Glutamatergic neuron (in vitro differentiated cells): ENCODE results near the gene OR4K14. TPM values are rescaled to one million over a fixed set of nuclear protein-coding genes. Genes with fewer than 3 reads are reported as not detected.
"Not testable (repeated sequence)": the region's sequence is repeated elsewhere in the genome, so short reads cannot be mapped to it uniquely, and the experiment has no call there.

Experiments used
- DNase-seq: peaks from one replicate; pipeline ENCODE4 v3.0.0; 2022
- H3K27ac Mint-ChIP-seq: one replicate; pipeline ENCODE4 v1.8.0; 2020; ENCODE audit warnings: mild to moderate bottlenecking, mixed read lengths, inconsistent platforms; ENCODE audit not compliant: unreplicated experiment
- H3K27me3 Mint-ChIP-seq: one replicate; pipeline ENCODE4 v1.8.0; 2020; ENCODE audit warnings: mild to moderate bottlenecking, moderate library complexity, mixed read lengths, inconsistent platforms; ENCODE audit not compliant: unreplicated experiment
- H3K36me3 Mint-ChIP-seq: one replicate; pipeline ENCODE4 v1.8.0; 2020; ENCODE audit warnings: mild to moderate bottlenecking, mixed read lengths, inconsistent platforms; ENCODE audit not compliant: unreplicated experiment
- H3K4me1 Mint-ChIP-seq: one replicate; pipeline ENCODE4 v1.8.0; 2020; ENCODE audit warnings: mild to moderate bottlenecking, low read depth, mixed read lengths, inconsistent platforms; ENCODE audit not compliant: unreplicated experiment
- H3K4me3 Mint-ChIP-seq: one replicate; pipeline ENCODE4 v1.8.0; 2020; ENCODE audit warnings: mild to moderate bottlenecking, mixed read lengths, inconsistent platforms; ENCODE audit not compliant: unreplicated experiment
- H3K9me3 Mint-ChIP-seq: one replicate; pipeline ENCODE4 v1.8.0; 2020; ENCODE audit warnings: mild to moderate bottlenecking, moderate library complexity, mixed read lengths, inconsistent platforms; ENCODE audit not compliant: unreplicated experiment
- total RNA-seq: library from RNA; stranded (reverse); fragmentation: NEBNext Ultra II Directional; extraction: Animal tissue kit (Norgen Biotek cat#: 25700); gene quantifications from one replicate; pipeline ENCODE4 v1.2.1, GENCODE V29; 2021; ENCODE audit not compliant: unreplicated experiment
- TF ChIP-seq, protein P1 (sequence below): fragments of 200-600 bp; sonication (generic); IDR thresholded peaks from one replicate; pipeline ENCODE4 v1.5.0; 2021; ENCODE audit not compliant: partially characterized antibody, unreplicated experiment

OR4K14 gene
- total RNA-seq, 1 donor from 2014 or later, result not detected

DNA sequence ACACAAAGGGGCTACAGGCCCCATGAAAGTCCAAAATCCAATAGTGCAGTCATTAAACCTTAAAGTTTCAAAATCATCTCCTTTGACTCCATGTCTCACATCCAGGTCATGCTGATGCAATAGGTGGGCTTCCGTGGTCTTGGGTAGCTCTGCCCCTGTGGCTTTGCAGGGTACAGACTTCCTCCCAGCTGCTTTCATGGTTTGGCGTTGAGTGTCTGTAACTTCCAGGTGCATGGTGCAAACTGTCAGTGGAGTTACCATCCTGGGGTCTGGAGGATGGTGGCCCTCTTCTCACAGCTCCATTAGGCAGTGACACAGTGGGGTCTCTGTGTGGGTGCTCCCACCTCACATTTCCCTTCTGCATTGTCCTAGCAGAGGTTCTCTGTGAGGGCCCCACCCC, 25.7 kb downstream of the OR4K14 start:
- Mint-ChIP-seq H3K36me3 (peaks cover 11% of the 10 kb centered on the region), H3K27me3 (no peaks in the 10 kb centered on the region)

GRCh38 chr14:19975291-19975690, 43.8 kb downstream of the OR4K14 start, which contains the start of gene OR4K15:
Gene OR4K15 (plus strand): TSS chr14:19975591. CDS start chr14:19975591, 0 bp downstream.
- no peak within 1 kb of the TSS for H3K27ac Mint-ChIP-seq
- peaks cover 13% of the 10 kb centered on the region for H3K9me3 Mint-ChIP-seq
- H3K27me3 Mint-ChIP-seq, result no peaks in the 10 kb centered on the region
- TF ChIP-seq, protein P1, sequence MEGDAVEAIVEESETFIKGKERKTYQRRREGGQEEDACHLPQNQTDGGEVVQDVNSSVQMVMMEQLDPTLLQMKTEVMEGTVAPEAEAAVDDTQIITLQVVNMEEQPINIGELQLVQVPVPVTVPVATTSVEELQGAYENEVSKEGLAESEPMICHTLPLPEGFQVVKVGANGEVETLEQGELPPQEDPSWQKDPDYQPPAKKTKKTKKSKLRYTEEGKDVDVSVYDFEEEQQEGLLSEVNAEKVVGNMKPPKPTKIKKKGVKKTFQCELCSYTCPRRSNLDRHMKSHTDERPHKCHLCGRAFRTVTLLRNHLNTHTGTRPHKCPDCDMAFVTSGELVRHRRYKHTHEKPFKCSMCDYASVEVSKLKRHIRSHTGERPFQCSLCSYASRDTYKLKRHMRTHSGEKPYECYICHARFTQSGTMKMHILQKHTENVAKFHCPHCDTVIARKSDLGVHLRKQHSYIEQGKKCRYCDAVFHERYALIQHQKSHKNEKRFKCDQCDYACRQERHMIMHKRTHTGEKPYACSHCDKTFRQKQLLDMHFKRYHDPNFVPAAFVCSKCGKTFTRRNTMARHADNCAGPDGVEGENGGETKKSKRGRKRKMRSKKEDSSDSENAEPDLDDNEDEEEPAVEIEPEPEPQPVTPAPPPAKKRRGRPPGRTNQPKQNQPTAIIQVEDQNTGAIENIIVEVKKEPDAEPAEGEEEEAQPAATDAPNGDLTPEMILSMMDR, result no peak
- H3K4me1 Mint-ChIP-seq, result no peaks in the 10 kb centered on the region
- H3K36me3 Mint-ChIP-seq, result no peaks in the 10 kb centered on the region
- H3K4me3 Mint-ChIP-seq, result no peak within 1 kb of the TSS
- no peak for DNase-seq

More for the DNA sequence above, 25.7 kb downstream of the OR4K14 start:
- peaks cover 12% of the 10 kb centered on the region for H3K9me3 Mint-ChIP-seq
- no peak overlapping the region for H3K27ac Mint-ChIP-seq
- DNase-seq, result no peak
- TF ChIP-seq, protein P1, result no peak
- no peaks in the 10 kb centered on the region for H3K4me1 Mint-ChIP-seq
- no peak overlapping the region for H3K4me3 Mint-ChIP-seq

DNA sequence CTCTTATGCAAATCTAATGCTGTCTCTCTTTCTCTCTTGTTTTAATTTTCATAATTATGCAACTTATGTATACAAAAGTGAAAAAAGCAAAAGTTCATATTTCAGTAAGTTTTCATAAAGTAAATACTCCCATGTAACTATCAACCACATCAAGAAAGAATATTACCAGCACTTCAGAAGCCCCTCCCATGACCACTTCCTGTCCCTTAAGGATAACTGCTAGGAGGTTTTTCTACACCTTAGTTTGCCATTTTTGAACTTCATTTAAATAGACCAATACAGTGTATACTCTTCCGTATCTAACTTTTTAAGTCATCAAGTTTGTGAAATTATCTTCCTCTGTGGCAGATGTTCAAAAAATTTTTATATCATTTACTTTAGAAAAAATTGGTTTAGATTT, 44.3 kb downstream of the OR4K14 start:
- H3K27me3 Mint-ChIP-seq, result no peaks in the 10 kb centered on the region
- H3K36me3 Mint-ChIP-seq, result no peaks in the 10 kb centered on the region
- no peaks in the 10 kb centered on the region for H3K4me1 Mint-ChIP-seq
- no peak overlapping the region for H3K27ac Mint-ChIP-seq
- H3K4me3 Mint-ChIP-seq, result no peak overlapping the region
- peaks cover 8% of the 10 kb centered on the region for H3K9me3 Mint-ChIP-seq
- TF ChIP-seq, protein P1, result no peak
- DNase-seq, result no peak

DNA sequence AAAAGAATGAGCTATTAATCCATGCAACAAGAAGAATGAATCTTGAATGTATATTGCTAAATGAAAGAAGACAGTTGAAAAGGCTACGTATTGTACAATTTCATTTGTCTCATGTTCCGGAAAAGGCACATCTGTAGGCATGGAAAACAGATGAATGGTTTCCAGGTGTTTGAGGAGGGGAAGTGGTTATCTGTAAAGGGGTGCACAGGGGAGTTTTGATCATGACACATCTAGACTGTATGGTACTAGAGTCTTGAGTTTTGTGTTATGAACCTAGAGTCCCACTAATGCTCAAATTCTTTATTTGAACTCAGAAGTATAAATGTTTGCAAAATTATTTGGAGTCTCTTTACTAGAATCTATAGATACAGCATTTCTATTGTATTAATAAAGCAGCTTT, 49.4 kb downstream of the OR4K14 start:
- not testable (repeated sequence) for H3K27me3 Mint-ChIP-seq, H3K27ac Mint-ChIP-seq, H3K9me3 Mint-ChIP-seq, H3K4me3 Mint-ChIP-seq, DNase-seq, H3K4me1 Mint-ChIP-seq, H3K36me3 Mint-ChIP-seq

Other genes with a start within 250 kb of the OR4K14 start
- gene OR4M1, start 245.8 kb downstream of the OR4K14 start, total RNA-seq, result not detected
- not detected for gene OR4N2, start 215.5 kb downstream of the OR4K14 start, total RNA-seq
- not detected for gene OR4K2, start 144.2 kb downstream of the OR4K14 start, total RNA-seq
- gene OR4K5, start 98.7 kb downstream of the OR4K14 start, total RNA-seq, result not detected
- not detected for gene OR4K1, start 88.4 kb downstream of the OR4K14 start, total RNA-seq
- not detected for gene OR4K15, start 43.7 kb downstream of the OR4K14 start, total RNA-seq
- not detected for gene OR4Q2, start 17.1 kb downstream of the OR4K14 start, total RNA-seq
- not detected for gene OR4K13, start 16.7 kb upstream of the OR4K14 start, total RNA-seq
- not detected for gene OR4L1, start 40.7 kb upstream of the OR4K14 start, total RNA-seq
- gene OR4K17, start 91.4 kb upstream of the OR4K14 start, total RNA-seq, result not detected
- not detected for gene OR4N5, start 119.5 kb upstream of the OR4K14 start, total RNA-seq
- gene OR11G2, start 171.6 kb upstream of the OR4K14 start, total RNA-seq, result not detected
- gene OR11H6, start 204.4 kb upstream of the OR4K14 start, total RNA-seq, result not detected
- gene OR11H7, start 209.7 kb upstream of the OR4K14 start, total RNA-seq, result not detected
- gene OR11H4, start 220.0 kb upstream of the OR4K14 start, total RNA-seq, result not detected